ENCODE results near the gene NOL4L.

DNA sequence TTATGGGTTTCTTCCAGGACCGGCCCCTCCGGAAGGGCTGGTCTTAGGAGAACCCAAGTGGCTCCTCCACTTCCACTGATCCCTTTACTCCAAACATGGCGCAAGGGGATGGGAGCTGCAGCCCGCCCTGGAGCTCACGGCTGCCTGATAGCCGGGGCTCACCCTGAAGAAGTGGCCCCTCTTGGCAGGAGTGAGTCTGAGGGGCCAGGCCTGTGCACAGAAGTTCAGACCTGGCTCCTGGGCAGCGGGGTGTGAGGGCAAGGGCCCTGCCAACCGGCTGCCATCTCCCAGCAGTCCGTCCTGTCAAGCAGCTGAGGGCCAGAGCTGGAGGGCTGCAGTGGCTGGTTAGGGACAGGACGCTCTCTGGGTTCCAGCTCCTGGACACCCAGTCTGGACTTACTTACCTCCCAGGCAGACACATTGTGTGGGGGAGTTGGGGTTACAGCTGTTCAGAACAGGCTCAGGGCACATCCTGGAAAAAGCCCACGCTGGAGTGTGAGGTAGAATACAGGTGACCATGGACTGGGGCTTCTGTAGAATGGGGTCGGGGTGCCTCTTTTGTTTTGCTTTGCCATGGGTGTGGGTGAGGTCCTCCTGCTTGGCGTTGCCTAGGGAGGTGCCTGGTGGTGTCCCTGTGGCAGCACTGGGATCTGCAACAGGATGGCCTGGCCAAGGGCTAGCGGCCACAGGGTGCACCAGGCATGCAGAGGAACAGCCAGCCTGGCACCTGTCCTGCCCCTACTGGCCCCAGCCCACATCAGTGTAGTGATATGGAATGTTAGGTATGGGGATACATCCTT, 138.6 kb downstream of the NOL4L start:
- TF ChIP-seq TAF1 (IDR thresholded peaks at IDR 0.05; ENCODE audit: low read depth, low read length): no peak
- no peak for TF ChIP-seq POLR2A (IDR thresholded peaks at IDR 0.05; ENCODE audit: low read depth, low read length)
- TF ChIP-seq POLR2AphosphoS5 (IDR thresholded peaks at IDR 0.05; ENCODE audit: low read depth, low read length): no peak
- TF ChIP-seq SPI1 (IDR thresholded peaks at IDR 0.05; ENCODE audit: low read depth, low read length): no peak
- TF ChIP-seq PAX5 (IDR thresholded peaks at IDR 0.05; ENCODE audit: insufficient read depth, low read length, severe bottlenecking): no peak
- TF ChIP-seq POU2F2 (IDR thresholded peaks at IDR 0.05; ENCODE audit: low read depth, low read length): no peak
